WI38 (cell line): ENCODE results near the gene ITGB1BP1.

Experiments
- H3K4me3 ChIP-seq: 2 replicates; pipeline ENCODE4 v1.5.1; 2011; ENCODE audit warnings: low read depth, mild to moderate bottlenecking, control low read depth, low read length
- CTCF ChIP-seq: IDR thresholded peaks from 2 replicates; pipeline ENCODE4 v1.5.1; 2012; ENCODE audit warnings: low read depth, mild to moderate bottlenecking, control low read depth, low read length

ITGB1BP1 gene

GRCh38 chr2:9423100-9423921 lies at the start of gene ITGB1BP1, which contains the start of gene CPSF3:
Gene ITGB1BP1 (minus strand): TSS chr2:9423528. CDS start chr2:9418697, 4,831 bp downstream.
Gene CPSF3 (plus strand): TSS chr2:9423654. CDS start chr2:9423774, 120 bp downstream.
- no peak for TF ChIP-seq CTCF
- peak within 1 kb of the TSS; percentile 71 for H3K4me3 ChIP-seq

GRCh38 chr2:9472511-9472910 lies 49.2 kb upstream of the ITGB1BP1 start:
- TF ChIP-seq CTCF = no peak
- no peak overlapping the region for H3K4me3 ChIP-seq

GRCh38 chr2:9471206-9471605 lies 47.9 kb upstream of the ITGB1BP1 start:
- no peak overlapping the region for H3K4me3 ChIP-seq
- no peak for TF ChIP-seq CTCF

- TF ChIP-seq CTCF = no peak
- H3K4me3 ChIP-seq = no peak overlapping the region
These were observed 44.4 kb upstream of the ITGB1BP1 start for GRCh38 chr2:9467687-9468086.

- TF ChIP-seq CTCF = no peak
- no peak overlapping the region for H3K4me3 ChIP-seq
These were observed 42.9 kb upstream of the ITGB1BP1 start for GRCh38 chr2:9466147-9466683.

- no peak overlapping the region for H3K4me3 ChIP-seq
- TF ChIP-seq CTCF = no peak
These were observed 41.8 kb upstream of the ITGB1BP1 start for GRCh38 chr2:9465170-9465569.

GRCh38 chr2:9463698-9464034 lies 40.3 kb upstream of the ITGB1BP1 start:
- H3K4me3 ChIP-seq = no peak overlapping the region
- TF ChIP-seq CTCF = no peak
